Measurements from ENCODE around the gene NLGN4X.

NLGN4X gene

GRCh38 chrX:5971300-5971699 is 257.4 kb downstream of the NLGN4X start:
- H3K4me3 ChIP-seq (replicated peaks; ENCODE audit: low read depth, low read length), result no peak overlapping the region
- no peak for DNase-seq (ENCODE audit: extremely low read depth, low read depth)
- TF ChIP-seq CTCF (IDR thresholded peaks at IDR 0.05; ENCODE audit: low read depth, low read length, missing control alignments), result no peak

- no peak for DNase-seq (ENCODE audit: extremely low read depth, low read depth)
- H3K4me3 ChIP-seq (replicated peaks; ENCODE audit: low read depth, low read length), result no peak overlapping the region
- TF ChIP-seq CTCF (IDR thresholded peaks at IDR 0.05; ENCODE audit: low read depth, low read length, missing control alignments), result no peak
Measured at GRCh38 chrX:5965406-5965805, 263.3 kb downstream of the NLGN4X start.

- H3K4me3 ChIP-seq (replicated peaks; ENCODE audit: low read depth, low read length), result no peak overlapping the region
- no peak for TF ChIP-seq CTCF (IDR thresholded peaks at IDR 0.05; ENCODE audit: low read depth, low read length, missing control alignments)
- no peak for DNase-seq (ENCODE audit: extremely low read depth, low read depth)
Measured at GRCh38 chrX:5959286-5959685, 269.4 kb downstream of the NLGN4X start.

- no peak overlapping the region for H3K4me3 ChIP-seq (replicated peaks; ENCODE audit: low read depth, low read length)
- DNase-seq (ENCODE audit: extremely low read depth, low read depth), result no peak
- TF ChIP-seq CTCF (IDR thresholded peaks at IDR 0.05; ENCODE audit: low read depth, low read length, missing control alignments), result no peak
Measured at GRCh38 chrX:5958523-5958922, 270.1 kb downstream of the NLGN4X start.

GRCh38 chrX:5957506-5957905 is 271.2 kb downstream of the NLGN4X start:
- H3K4me3 ChIP-seq (replicated peaks; ENCODE audit: low read depth, low read length), result no peak overlapping the region
- no peak for DNase-seq (ENCODE audit: extremely low read depth, low read depth)
- no peak for TF ChIP-seq CTCF (IDR thresholded peaks at IDR 0.05; ENCODE audit: low read depth, low read length, missing control alignments)

- H3K4me3 ChIP-seq (replicated peaks; ENCODE audit: low read depth, low read length), result no peak overlapping the region
- no peak for TF ChIP-seq CTCF (IDR thresholded peaks at IDR 0.05; ENCODE audit: low read depth, low read length, missing control alignments)
- no peak for DNase-seq (ENCODE audit: extremely low read depth, low read depth)
Measured at GRCh38 chrX:5936438-5936837, 292.2 kb downstream of the NLGN4X start.

GRCh38 chrX:5928224-5928623 is 300.4 kb downstream of the NLGN4X start:
- no peak for TF ChIP-seq CTCF (IDR thresholded peaks at IDR 0.05; ENCODE audit: low read depth, low read length, missing control alignments)
- no peak for DNase-seq (ENCODE audit: extremely low read depth, low read depth)
- no peak overlapping the region for H3K4me3 ChIP-seq (replicated peaks; ENCODE audit: low read depth, low read length)
